ENCODE data around the gene SLC35G4. TPM values are rescaled to one million over a fixed set of nuclear protein-coding genes. Genes with fewer than 3 reads are reported as not detected.

Gene SLC35G4
- total RNA-seq, 1 donor from 2014 or later, result not detected

- TF ChIP-seq CTCF (IDR thresholded peaks at IDR 0.05; ENCODE audit: insufficient read depth, low read length, poor library complexity, severe bottlenecking), result no peak
- Histone ChIP-seq H3K36me3 (ENCODE audit: control insufficient read depth, insufficient read depth, low read length) (no peaks in the 10 kb centered on the region), H3K4me3 (ENCODE audit: low read depth, low read length) (no peak overlapping the region), H3K27me3 (ENCODE audit: control insufficient read depth, insufficient read depth, low read length) (no peaks in the 10 kb centered on the region)
- no peak for DNase-seq (ENCODE audit: low read depth)
Measured at GRCh38 chr18:11579916-11580315, 29.5 kb upstream of the SLC35G4 start.

- Histone ChIP-seq H3K27me3 (ENCODE audit: control insufficient read depth, insufficient read depth, low read length) (no peaks in the 10 kb centered on the region), H3K4me3 (ENCODE audit: low read depth, low read length) (no peak overlapping the region), H3K36me3 (ENCODE audit: control insufficient read depth, insufficient read depth, low read length) (no peaks in the 10 kb centered on the region)
- DNase-seq (ENCODE audit: low read depth), result no peak
- no peak for TF ChIP-seq CTCF (IDR thresholded peaks at IDR 0.05; ENCODE audit: insufficient read depth, low read length, poor library complexity, severe bottlenecking)
Measured at GRCh38 chr18:11581286-11581685, 28.1 kb upstream of the SLC35G4 start.

GRCh38 chr18:11585596-11585995 is 23.8 kb upstream of the SLC35G4 start:
- H3K27me3 ChIP-seq (ENCODE audit: control insufficient read depth, insufficient read depth, low read length), result no peaks in the 10 kb centered on the region
- H3K4me3 ChIP-seq (ENCODE audit: low read depth, low read length), result no peak overlapping the region
- no peaks in the 10 kb centered on the region for H3K36me3 ChIP-seq (ENCODE audit: control insufficient read depth, insufficient read depth, low read length)
- no peak for DNase-seq (ENCODE audit: low read depth)
- TF ChIP-seq CTCF (IDR thresholded peaks at IDR 0.05; ENCODE audit: insufficient read depth, low read length, poor library complexity, severe bottlenecking), result no peak

GRCh38 chr18:11586896-11587295 is 22.5 kb upstream of the SLC35G4 start:
- Histone ChIP-seq H3K27me3 (ENCODE audit: control insufficient read depth, insufficient read depth, low read length) (no peaks in the 10 kb centered on the region), H3K4me3 (ENCODE audit: low read depth, low read length) (no peak overlapping the region), H3K36me3 (ENCODE audit: control insufficient read depth, insufficient read depth, low read length) (no peaks in the 10 kb centered on the region)
- no peak for TF ChIP-seq CTCF (IDR thresholded peaks at IDR 0.05; ENCODE audit: insufficient read depth, low read length, poor library complexity, severe bottlenecking)
- DNase-seq (ENCODE audit: low read depth), result no peak

GRCh38 chr18:11587432-11587831 is 22.0 kb upstream of the SLC35G4 start:
- no peak for DNase-seq (ENCODE audit: low read depth)
- TF ChIP-seq CTCF (IDR thresholded peaks at IDR 0.05; ENCODE audit: insufficient read depth, low read length, poor library complexity, severe bottlenecking), result no peak

GRCh38 chr18:11587846-11588245 is 21.6 kb upstream of the SLC35G4 start:
- no peak overlapping the region for H3K4me3 ChIP-seq (ENCODE audit: low read depth, low read length)
- H3K36me3 ChIP-seq (ENCODE audit: control insufficient read depth, insufficient read depth, low read length), result no peaks in the 10 kb centered on the region
- no peak for DNase-seq (ENCODE audit: low read depth)
- no peaks in the 10 kb centered on the region for H3K27me3 ChIP-seq (ENCODE audit: control insufficient read depth, insufficient read depth, low read length)
- no peak for TF ChIP-seq CTCF (IDR thresholded peaks at IDR 0.05; ENCODE audit: insufficient read depth, low read length, poor library complexity, severe bottlenecking)

More at GRCh38 chr18:11587432-11587831, 22.0 kb upstream of the SLC35G4 start:
- Histone ChIP-seq H3K27me3 (ENCODE audit: control insufficient read depth, insufficient read depth, low read length) (no peaks in the 10 kb centered on the region), H3K36me3 (ENCODE audit: control insufficient read depth, insufficient read depth, low read length) (no peaks in the 10 kb centered on the region), H3K4me3 (ENCODE audit: low read depth, low read length) (no peak overlapping the region)
